ENCODE data around the gene ATP8A2. TPM values are rescaled to one million over a fixed set of nuclear protein-coding genes. Genes with fewer than 3 reads are reported as not detected.

The ATP8A2 gene
- total and polyA plus RNA-seq, 4 donors, result 0.31 to 2.7 (median 1.1) TPM

- Histone ChIP-seq H3K27ac (ENCODE audit: low read depth in 1 of 2, low read length in 1 of 2) (no peak overlapping the region), H3K4me1 (ENCODE audit: control insufficient read depth in 5 of 5, insufficient read depth in 5 of 5, low read length in 5 of 5) (peaks cover 0 to 6% (median 0%) of the 10 kb centered on the region in 5 donors), H3K9me3 (ENCODE audit: control insufficient read depth in 4 of 4, insufficient read depth in 3 of 4, low read length in 3 of 4) (no peaks in the 10 kb centered on the region), H3K27me3 (ENCODE audit: control insufficient read depth in 3 of 3, insufficient read depth in 3 of 3, low read length in 2 of 3) (peaks cover 3 to 6% (median 6%) of the 10 kb centered on the region in 3 donors), H3K9ac (ENCODE audit: insufficient read depth in 1 of 2, low read length in 2 of 2) (no peak overlapping the region), H3K4me3 (no peak overlapping the region), H3K36me3 (ENCODE audit: control insufficient read depth in 4 of 4, insufficient read depth in 4 of 4, low read length in 4 of 4) (no peaks in the 10 kb centered on the region)
- DNase-seq (no peak), ATAC-seq (ENCODE audit: insufficient read depth, low FRiP score) (no peak)
- TF ChIP-seq, protein P1, sequence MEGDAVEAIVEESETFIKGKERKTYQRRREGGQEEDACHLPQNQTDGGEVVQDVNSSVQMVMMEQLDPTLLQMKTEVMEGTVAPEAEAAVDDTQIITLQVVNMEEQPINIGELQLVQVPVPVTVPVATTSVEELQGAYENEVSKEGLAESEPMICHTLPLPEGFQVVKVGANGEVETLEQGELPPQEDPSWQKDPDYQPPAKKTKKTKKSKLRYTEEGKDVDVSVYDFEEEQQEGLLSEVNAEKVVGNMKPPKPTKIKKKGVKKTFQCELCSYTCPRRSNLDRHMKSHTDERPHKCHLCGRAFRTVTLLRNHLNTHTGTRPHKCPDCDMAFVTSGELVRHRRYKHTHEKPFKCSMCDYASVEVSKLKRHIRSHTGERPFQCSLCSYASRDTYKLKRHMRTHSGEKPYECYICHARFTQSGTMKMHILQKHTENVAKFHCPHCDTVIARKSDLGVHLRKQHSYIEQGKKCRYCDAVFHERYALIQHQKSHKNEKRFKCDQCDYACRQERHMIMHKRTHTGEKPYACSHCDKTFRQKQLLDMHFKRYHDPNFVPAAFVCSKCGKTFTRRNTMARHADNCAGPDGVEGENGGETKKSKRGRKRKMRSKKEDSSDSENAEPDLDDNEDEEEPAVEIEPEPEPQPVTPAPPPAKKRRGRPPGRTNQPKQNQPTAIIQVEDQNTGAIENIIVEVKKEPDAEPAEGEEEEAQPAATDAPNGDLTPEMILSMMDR (IDR thresholded peaks at IDR 0.05; ENCODE audit: control extremely low read depth, extremely low read depth), result no peak
- whole genome bisulfite sequencing, 2 donors, result 62 to 82% methylated on average over 6 of the region's 6 CpGs
These were observed 49.8 kb downstream of the ATP8A2 start for GRCh38 chr13:25421612-25422011.

DNA sequence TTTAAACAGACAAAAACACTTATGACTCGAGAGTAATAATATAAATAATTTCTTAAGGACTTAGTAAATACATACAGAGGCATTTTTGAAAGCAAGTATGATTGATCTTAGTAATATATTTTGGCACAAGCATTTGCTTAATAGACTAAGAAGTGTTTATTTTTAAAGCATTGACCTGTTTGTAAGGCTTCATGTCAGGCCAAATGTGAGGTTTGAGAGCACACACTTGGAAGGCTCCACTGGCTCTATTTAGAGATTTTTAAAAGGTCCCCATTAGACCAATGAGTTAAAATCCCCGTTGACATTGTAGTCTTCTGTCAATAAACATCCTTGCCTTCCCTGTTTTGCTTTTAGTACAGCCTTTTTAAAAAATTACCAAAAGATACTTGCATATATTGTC, 50.4 kb downstream of the ATP8A2 start:
- WGBS, 2 donors, result 42 to 65% methylated on average over 2 of the region's 2 CpGs
- H3K27ac ChIP-seq (ENCODE audit: low read depth in 1 of 2, low read length in 1 of 2), result no peak overlapping the region
- H3K4me1 ChIP-seq (ENCODE audit: control insufficient read depth in 5 of 5, insufficient read depth in 5 of 5, low read length in 5 of 5), result peaks cover 0 to 6% (median 0%) of the 10 kb centered on the region in 5 donors

DNA sequence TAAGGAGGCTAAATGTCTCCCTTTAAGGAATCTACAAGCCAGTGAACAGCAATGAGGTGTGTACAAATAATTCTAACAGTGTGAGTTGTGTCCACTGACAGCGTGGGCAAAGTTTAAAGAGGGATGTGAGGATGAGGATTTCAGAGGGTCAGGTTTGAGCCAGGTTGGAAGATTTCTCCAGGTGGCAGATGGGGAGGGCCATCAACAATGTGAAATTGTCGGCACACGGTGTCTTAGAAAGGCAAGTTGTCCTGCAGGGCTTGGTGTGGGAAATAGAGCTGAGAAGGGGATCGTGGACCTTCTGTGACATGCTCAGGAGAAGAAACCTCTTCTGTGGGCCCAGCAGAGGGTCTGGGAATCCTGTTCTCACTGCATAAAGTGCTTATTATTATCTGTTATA, 52.1 kb downstream of the ATP8A2 start:
- no peaks in the 10 kb centered on the region for H3K36me3 ChIP-seq (ENCODE audit: control insufficient read depth in 4 of 4, insufficient read depth in 4 of 4, low read length in 4 of 4)
- peaks cover 0 to 6% (median 0%) of the 10 kb centered on the region in 5 donors for H3K4me1 ChIP-seq (ENCODE audit: control insufficient read depth in 5 of 5, insufficient read depth in 5 of 5, low read length in 5 of 5)
- TF ChIP-seq, protein P1 (IDR thresholded peaks at IDR 0.05; ENCODE audit: control extremely low read depth, extremely low read depth), result no peak
- no peak overlapping the region for H3K27ac ChIP-seq (ENCODE audit: low read depth in 1 of 2, low read length in 1 of 2)
- peaks cover 0 to 2% (median 0%) of the 10 kb centered on the region in 4 donors for H3K9me3 ChIP-seq (ENCODE audit: control insufficient read depth in 4 of 4, insufficient read depth in 3 of 4, low read length in 3 of 4)
- ATAC-seq (ENCODE audit: insufficient read depth, low FRiP score), result no peak
- no peak overlapping the region for H3K4me3 ChIP-seq
- no peak overlapping the region for H3K9ac ChIP-seq (ENCODE audit: insufficient read depth in 1 of 2, low read length in 2 of 2)
- H3K27me3 ChIP-seq (ENCODE audit: control insufficient read depth in 3 of 3, insufficient read depth in 3 of 3, low read length in 2 of 3), result peaks cover 0 to 2% (median 0%) of the 10 kb centered on the region in 3 donors
- DNase-seq, result no peak
- 78 to 92% methylated on average over 4 of the region's 4 CpGs for WGBS, 2 donors

More for the DNA sequence above, 50.4 kb downstream of the ATP8A2 start:
- H3K36me3 ChIP-seq (ENCODE audit: control insufficient read depth in 4 of 4, insufficient read depth in 4 of 4, low read length in 4 of 4), result no peaks in the 10 kb centered on the region
- no peak overlapping the region for H3K9ac ChIP-seq (ENCODE audit: insufficient read depth in 1 of 2, low read length in 2 of 2)
- peak in 1 of 3 donors; percentile 10 for DNase-seq
- H3K27me3 ChIP-seq (ENCODE audit: control insufficient read depth in 3 of 3, insufficient read depth in 3 of 3, low read length in 2 of 3), result peaks cover 3 to 6% (median 6%) of the 10 kb centered on the region in 3 donors
- TF ChIP-seq, protein P1 (IDR thresholded peaks at IDR 0.05; ENCODE audit: control extremely low read depth, extremely low read depth), result no peak
- no peaks in the 10 kb centered on the region for H3K9me3 ChIP-seq (ENCODE audit: control insufficient read depth in 4 of 4, insufficient read depth in 3 of 4, low read length in 3 of 4)
- no peak for ATAC-seq (ENCODE audit: insufficient read depth, low FRiP score)
- no peak overlapping the region for H3K4me3 ChIP-seq

DNA sequence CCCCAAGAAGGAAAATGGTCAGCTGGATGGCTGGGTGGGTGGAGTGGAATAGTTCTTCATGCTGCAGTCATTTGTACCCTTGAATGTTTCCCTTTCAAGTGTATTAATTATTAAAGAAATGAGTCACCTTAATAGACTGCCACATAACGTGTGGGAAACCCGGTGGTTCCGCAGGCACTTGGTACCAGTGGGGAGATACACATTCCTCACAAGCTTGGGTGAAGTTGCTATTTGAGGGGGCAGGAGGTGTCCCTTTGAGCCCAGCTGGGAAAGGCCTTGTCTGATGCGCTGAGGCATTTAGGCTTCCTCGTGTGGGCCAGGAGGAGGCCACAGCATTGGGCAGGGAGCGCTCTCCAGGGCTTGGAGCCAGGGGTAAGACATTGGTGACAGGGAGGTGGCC, 57.7 kb downstream of the ATP8A2 start:
- no peak overlapping the region for H3K9ac ChIP-seq (ENCODE audit: insufficient read depth in 1 of 2, low read length in 2 of 2)
- H3K27me3 ChIP-seq (ENCODE audit: control insufficient read depth in 3 of 3, insufficient read depth in 3 of 3, low read length in 2 of 3), result no peaks in the 10 kb centered on the region
- no peaks in the 10 kb centered on the region for H3K36me3 ChIP-seq (ENCODE audit: control insufficient read depth in 4 of 4, insufficient read depth in 4 of 4, low read length in 4 of 4)
- peaks cover 0 to 12% (median 0%) of the 10 kb centered on the region in 5 donors for H3K4me1 ChIP-seq (ENCODE audit: control insufficient read depth in 5 of 5, insufficient read depth in 5 of 5, low read length in 5 of 5)
- ATAC-seq (ENCODE audit: insufficient read depth, low FRiP score), result no peak
- H3K9me3 ChIP-seq (ENCODE audit: control insufficient read depth in 4 of 4, insufficient read depth in 3 of 4, low read length in 3 of 4), result peaks cover 0 to 2% (median 0%) of the 10 kb centered on the region in 4 donors
- TF ChIP-seq, protein P1 (IDR thresholded peaks at IDR 0.05; ENCODE audit: control extremely low read depth, extremely low read depth), result no peak
- no peak overlapping the region for H3K27ac ChIP-seq (ENCODE audit: low read depth in 1 of 2, low read length in 1 of 2)
- 73 to 79% methylated on average over 6 of the region's 6 CpGs for WGBS, 2 donors
- H3K4me3 ChIP-seq, result no peak overlapping the region
- no peak for DNase-seq
